Kasumi-1 (cell line): Measurements from ENCODE around the gene LIPK.
"Not testable (repeated sequence)": the region's sequence is repeated elsewhere in the genome, so short reads cannot be mapped to it uniquely, and the experiment has no call there.

Experiments
- DNase-seq, 2 experiments: peaks; one replicate each; lab custom pipeline; 2025; lab: John Stamatoyannopoulos, UW

The LIPK gene

GRCh38 chr10:88705958-88706357 lies at the start of gene LIPK:
Gene LIPK (plus strand): TSS chr10:88706249. CDS start chr10:88724544, 18,295 bp downstream.
- DNase-seq = no peak

GRCh38 chr10:88657901-88658300 lies 48.1 kb upstream of the LIPK start:
- no peak for DNase-seq

- DNase-seq = no peak
Measured at GRCh38 chr10:88659725-88660597, 46.1 kb upstream of the LIPK start.

GRCh38 chr10:88660598-88660884 lies 45.5 kb upstream of the LIPK start:
- DNase-seq = no peak

- DNase-seq = no peak
Measured at GRCh38 chr10:88661018-88661417, 45.0 kb upstream of the LIPK start.

GRCh38 chr10:88661577-88661976 lies 44.5 kb upstream of the LIPK start:
- peak; percentile 39 to 69 for DNase-seq

GRCh38 chr10:88663153-88663552 lies 42.9 kb upstream of the LIPK start:
- DNase-seq = not testable (repeated sequence)

- no peak for DNase-seq
Measured at GRCh38 chr10:88664142-88664541, 41.9 kb upstream of the LIPK start, which contains the start of gene LIPF. Gene LIPF (plus strand): TSS chr10:88664442. CDS start chr10:88667298, 2,856 bp downstream.

GRCh38 chr10:88668465-88668864 lies 37.6 kb upstream of the LIPK start:
- no peak for DNase-seq

GRCh38 chr10:88670497-88670896 lies 35.6 kb upstream of the LIPK start:
- DNase-seq = no peak

GRCh38 chr10:88672041-88672440 lies 34.0 kb upstream of the LIPK start:
- no peak for DNase-seq

- no peak for DNase-seq
Measured at GRCh38 chr10:88676283-88677060, 29.6 kb upstream of the LIPK start.

- DNase-seq = no peak
Measured at GRCh38 chr10:88680958-88681357, 25.1 kb upstream of the LIPK start.

GRCh38 chr10:88682491-88682890 lies 23.6 kb upstream of the LIPK start:
- no peak for DNase-seq

- DNase-seq = peak; percentile 78 to 88
Measured at GRCh38 chr10:88687853-88688467, 18.1 kb upstream of the LIPK start.

- DNase-seq = no peak
Measured at GRCh38 chr10:88689366-88689765, 16.7 kb upstream of the LIPK start.

GRCh38 chr10:88693392-88694020 lies 12.5 kb upstream of the LIPK start:
- DNase-seq = peak; percentile 18 to 25

GRCh38 chr10:88702848-88703597 lies 3.0 kb upstream of the LIPK start:
- DNase-seq = no peak

- no peak for DNase-seq
Measured at GRCh38 chr10:88707429-88708155, 1.5 kb downstream of the LIPK start.

- DNase-seq = not testable (repeated sequence)
Measured at GRCh38 chr10:88709361-88709760, 3.3 kb downstream of the LIPK start.

GRCh38 chr10:88715517-88715916 lies 9.5 kb downstream of the LIPK start:
- no peak for DNase-seq
